Measurements from ENCODE around the gene DISC1.

DNA sequence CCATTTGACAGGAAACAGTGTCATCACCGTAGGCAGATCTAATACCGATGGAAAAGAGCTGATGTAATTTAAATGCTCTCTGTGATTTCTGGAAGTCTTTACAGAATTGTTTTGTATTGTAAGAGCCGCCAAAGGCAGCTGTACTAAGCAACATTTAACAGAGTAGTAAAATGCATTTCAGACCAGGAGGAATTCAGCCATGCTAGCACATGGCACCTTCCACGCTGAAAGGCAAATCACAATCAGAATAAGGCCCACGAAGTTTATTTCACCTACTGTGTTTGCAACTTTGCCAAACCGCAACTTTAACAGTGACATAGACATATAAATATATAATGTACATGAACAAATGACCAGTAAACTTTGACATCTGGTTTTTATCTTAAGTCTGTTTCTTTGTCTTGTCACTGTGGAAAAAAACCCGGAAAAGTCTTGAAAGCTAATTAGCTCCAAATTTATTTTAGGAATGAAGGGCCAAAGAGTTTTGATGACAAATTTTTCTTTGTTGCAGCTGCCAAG lies 26.1 kb upstream of the DISC1 start:
- no peak for TF ChIP-seq TEAD4 (IDR thresholded peaks at IDR 0.05)
- no peak for TF ChIP-seq EP300 (IDR thresholded peaks at IDR 0.05; ENCODE audit: borderline replicate concordance)
- TF ChIP-seq TAF1 (IDR thresholded peaks at IDR 0.05; ENCODE audit: low read depth): no peak
- no peak for TF ChIP-seq EGR1 (IDR thresholded peaks at IDR 0.05)
- no peak for TF ChIP-seq MAX (IDR thresholded peaks at IDR 0.05)
- no peak for TF ChIP-seq CEBPB (IDR thresholded peaks at IDR 0.05)

Data from Ishikawa (cell line).